DMS 273 treated with DMSO at 0.1 percent for 48 hours (cell line): ENCODE measurements around the gene CBX2.

ENCODE experiments used
- DNase-seq: peaks from one replicate; lab custom pipeline; 2025; lab: John Stamatoyannopoulos, UW

Gene CBX2

GRCh38 chr17:79788455-79788854 is 10.5 kb downstream of the CBX2 start:
- DNase-seq, result no peak

DNA sequence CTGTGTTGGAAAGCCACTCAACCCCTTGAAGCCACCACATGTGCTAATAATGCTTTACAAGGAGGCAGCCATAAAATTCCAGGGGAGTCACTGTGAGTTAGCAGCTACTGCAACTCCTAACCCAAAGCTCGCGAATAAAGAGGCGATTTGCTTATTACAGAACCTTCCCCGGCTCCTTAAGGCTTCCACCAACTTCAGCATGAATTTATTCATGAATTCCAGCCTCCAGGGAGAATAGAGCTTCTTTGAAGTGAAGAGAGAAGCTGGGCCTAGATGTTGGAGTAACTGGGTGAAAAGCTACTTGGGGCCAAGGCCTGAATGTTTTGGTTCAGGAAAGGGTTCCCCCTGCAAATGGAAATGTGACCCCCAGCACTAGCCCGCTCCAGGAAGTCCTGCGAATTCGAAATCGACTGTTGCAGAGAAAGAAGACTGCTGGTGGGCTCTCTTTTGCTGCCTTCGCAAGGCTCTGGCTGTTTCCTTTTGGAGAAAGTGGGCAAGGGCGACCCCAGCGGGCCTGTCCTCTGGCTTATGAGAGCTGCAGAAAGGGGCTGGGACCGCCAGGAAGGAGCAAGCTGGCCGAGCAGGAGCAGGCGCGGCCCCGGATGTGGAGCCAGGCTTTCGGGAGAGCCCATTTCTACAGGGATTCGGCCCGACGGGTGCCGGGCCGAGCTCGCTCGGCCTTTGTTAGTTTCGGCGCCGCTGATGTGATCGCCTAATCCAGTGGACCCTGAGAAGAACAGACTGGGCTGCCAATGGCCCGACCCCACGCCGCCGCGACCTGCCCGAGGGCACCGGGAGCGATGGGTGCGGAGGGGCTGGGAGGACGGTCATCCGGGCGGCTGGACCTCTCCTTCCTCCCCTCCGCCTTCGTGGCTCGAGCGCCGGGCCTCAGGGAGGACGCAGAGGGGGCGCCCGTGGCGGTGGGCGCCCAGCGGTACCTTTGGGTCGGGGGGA is 11.3 kb downstream of the CBX2 start:
- no peak for DNase-seq

- no peak for DNase-seq
Observed at GRCh38 chr17:79789943-79790804, 12.2 kb downstream of the CBX2 start.

DNA sequence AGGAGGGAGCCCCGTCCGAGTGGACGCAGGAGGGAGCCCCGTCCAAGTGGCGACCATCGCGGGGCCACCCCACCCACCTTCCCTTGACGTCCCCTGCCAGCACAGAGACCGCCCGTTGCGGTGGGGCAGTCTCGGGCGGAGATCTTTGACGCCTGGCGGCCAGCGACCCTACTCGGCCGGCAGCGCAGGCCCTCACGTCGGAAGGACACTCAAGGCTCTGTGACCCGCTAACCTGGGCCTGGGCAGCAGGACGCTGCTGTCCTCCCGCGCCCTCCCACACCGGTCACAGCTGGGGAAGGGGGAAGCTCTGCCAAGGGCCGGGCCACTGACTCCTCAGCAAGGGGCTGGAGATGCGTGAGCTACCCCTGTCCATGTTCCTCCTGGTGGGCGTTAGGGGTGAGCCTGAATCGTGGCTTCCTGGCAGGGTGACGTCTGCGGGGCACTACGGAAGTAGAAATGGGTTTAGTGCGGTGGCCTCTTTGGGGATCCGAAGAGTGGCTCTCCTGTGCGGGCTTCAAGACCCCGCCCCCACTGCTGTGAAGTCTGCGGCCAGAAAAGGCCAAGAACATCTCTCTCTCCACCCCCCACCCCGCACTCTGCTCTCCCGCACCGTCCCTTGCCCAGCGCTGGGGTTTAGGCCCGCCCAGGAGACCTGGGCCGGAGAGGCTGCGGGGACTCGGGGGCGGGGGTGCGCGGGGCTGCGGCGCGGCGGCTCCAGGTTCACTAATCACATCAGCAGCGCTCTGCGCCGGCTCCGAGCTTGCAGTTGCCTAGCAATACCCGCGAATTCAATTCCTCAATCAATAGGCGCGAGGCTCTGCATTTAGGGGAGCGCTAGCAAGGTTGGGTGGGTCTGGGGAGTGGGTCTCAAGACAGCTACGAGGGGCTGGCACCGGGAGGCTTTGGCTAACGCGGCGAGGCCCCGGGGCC is 13.1 kb downstream of the CBX2 start:
- no peak for DNase-seq

DNA sequence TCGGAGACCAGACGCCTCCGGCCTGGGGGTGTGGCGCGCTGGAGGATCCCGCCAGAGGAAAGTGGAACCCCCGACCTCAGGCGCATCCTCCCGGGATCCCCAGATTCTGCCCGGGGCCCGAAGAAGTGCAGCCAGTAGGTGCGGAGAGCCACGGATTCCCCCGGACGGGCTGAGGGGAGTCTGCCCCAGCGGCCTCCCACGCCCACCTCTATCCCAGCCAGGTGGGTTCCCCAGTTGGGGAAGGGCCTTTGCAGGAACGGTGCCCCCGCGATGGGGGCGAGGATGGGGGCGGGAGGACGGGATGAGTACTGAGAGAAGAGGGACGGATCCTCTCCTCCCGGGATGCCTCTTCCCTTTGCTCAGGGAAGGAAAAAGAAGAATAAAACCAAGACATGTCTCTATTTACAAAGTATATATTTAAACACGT is 13.8 kb downstream of the CBX2 start:
- DNase-seq, result no peak

- DNase-seq, result no peak
Observed at GRCh38 chr17:79792341-79792871, 14.5 kb downstream of the CBX2 start.

DNA sequence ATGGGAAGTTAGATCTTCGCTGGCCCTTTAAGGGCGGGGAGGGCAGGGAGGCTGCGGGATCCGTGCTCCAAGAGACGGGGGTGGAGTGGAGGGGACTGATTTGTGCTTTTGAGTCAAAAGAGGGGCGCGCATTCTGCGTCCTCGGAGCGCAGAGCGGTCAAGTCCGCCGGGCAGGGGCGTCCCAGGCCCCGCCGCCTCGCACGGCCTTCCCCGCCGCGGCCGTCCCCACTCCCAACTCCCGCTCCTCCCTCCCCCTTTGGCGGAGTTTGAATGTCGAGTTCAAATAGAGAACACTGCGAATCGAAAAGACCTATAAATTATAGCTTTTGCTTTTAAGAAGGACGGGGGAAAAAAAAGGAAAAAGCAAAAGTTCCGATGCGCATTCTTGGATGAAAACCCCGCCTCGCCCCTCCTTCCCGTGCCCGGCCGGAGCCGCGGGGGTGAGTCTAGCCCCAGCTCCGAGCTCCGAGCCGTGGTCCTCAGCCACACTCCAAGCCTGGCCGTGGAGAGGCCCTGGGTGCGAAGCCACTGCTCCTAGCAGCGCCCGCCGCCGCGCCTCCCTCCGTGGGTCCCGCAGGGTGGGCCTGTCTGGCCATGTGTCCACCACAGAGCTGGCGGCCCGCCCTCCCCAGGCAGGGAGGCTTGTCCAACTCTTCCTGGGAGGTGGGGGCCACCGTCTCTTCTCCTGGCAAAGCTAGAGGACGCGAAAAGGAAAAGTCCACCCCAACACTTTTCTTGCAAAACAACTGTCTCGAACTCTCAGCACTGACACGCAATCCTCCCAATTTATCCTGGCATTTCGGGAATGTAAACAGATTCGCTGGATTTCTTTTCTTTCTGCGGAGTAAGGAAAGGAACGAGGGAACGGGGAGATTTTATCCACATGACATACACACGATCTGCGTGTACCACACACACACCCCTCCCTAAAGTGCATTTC is 15.3 kb downstream of the CBX2 start:
- DNase-seq, result no peak

- DNase-seq, result no peak
Observed at GRCh38 chr17:79793924-79794304, 16.0 kb downstream of the CBX2 start.

- no peak for DNase-seq
Observed at GRCh38 chr17:79794659-79795511, 16.9 kb downstream of the CBX2 start.

GRCh38 chr17:79795795-79796443 is 18.0 kb downstream of the CBX2 start:
- DNase-seq, result no peak

DNA sequence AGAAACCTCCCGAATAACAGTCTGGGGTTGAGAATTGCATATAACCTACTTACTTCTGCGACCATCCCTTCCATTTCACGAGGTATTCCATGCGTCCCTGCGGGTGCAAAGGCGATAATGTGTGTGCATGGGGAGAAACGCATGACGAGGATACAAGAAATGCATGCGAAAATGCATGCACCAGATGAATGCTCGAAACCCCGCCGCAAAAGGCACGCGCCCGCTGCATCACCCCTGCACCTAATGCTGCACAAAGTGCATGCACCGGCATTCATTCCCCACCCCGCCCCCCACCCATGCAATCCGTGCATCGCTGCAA is 18.5 kb downstream of the CBX2 start:
- no peak for DNase-seq

GRCh38 chr17:79796763-79797491 is 19.0 kb downstream of the CBX2 start, which contains the start of gene CBX8:
CBX8 (minus strand) TSS chr17:79797077; CDS start chr17:79796998, 79 bp downstream.
- DNase-seq, result peak; percentile 98

GRCh38 chr17:79797492-79798298 is 19.7 kb downstream of the CBX2 start:
- no peak for DNase-seq

GRCh38 chr17:79798299-79799173 is 20.6 kb downstream of the CBX2 start:
- no peak for DNase-seq

DNA sequence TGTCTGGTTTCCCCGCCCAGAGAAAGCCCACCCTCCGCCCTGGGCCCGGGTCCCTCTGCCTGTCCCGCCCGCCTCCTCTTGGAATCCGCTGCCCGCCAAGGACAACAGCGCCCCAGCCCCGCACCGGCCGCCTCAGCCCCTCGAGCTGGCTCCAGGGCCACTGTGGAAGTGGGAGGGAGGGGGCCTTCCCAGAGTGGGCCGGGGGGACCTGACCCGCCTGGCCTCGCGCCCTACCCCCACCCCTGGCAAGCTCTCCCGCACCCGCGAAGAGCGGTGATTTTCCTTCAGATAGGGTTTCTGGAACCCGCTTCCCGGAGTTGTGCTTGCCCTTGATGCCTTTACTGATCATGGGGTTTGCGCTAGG is 21.2 kb downstream of the CBX2 start:
- no peak for DNase-seq

- DNase-seq, result no peak
Observed at GRCh38 chr17:79799538-79800324, 21.8 kb downstream of the CBX2 start.
